RWPE1 (cell line): ENCODE measurements around the gene BCAP31.
"Not testable (repeated sequence)": the region's sequence is repeated elsewhere in the genome, so short reads cannot be mapped to it uniquely, and the experiment has no call there.

Experiments used
- CTCF ChIA-PET: fragments of 350-600 bp; sonication (Branson Sonifier 250); formaldehyde crosslinking; extraction: SDS; loops from one replicate; lab custom pipeline; 2021; lab: Yijun Ruan, JAX
- POLR2A ChIA-PET: fragments of 400-600 bp; formaldehyde crosslinking; extraction: SDS; loops from one replicate; lab custom pipeline; 2020; ENCODE audit warnings: antibody characterized with exemption; ENCODE audit not compliant: low non-redundant PET; lab: Yijun Ruan, JAX
- DNase-seq: peaks from one replicate; pipeline ENCODE4 v3.0.0; 2012; ENCODE audit warnings: low spot score
- H3K27ac ChIP-seq: fragments of 450-650 bp; 2 replicates; pipeline ENCODE4 v1.5.1; 2017
- CTCF ChIP-seq: fragments of 450-650 bp; conservative IDR thresholded peaks from 2 replicates; pipeline ENCODE4 v1.5.1; 2017; ENCODE audit warnings: low read depth, mild to moderate bottlenecking

The BCAP31 gene

GRCh38 chrX:153702336-153703035 lies 21.7 kb downstream of the BCAP31 start:
- POLR2A ChIA-PET = no interaction called here
- peak overlapping the region; percentile 79 for H3K27ac ChIP-seq
- CTCF ChIA-PET = no interaction called here
- DNase-seq = no peak
- no peak for TF ChIP-seq CTCF

- no peak overlapping the region for H3K27ac ChIP-seq
- no peak for TF ChIP-seq CTCF
- POLR2A ChIA-PET = no interaction called here
- DNase-seq = no peak
- CTCF ChIA-PET = no interaction called here
These were observed 22.5 kb downstream of the BCAP31 start for GRCh38 chrX:153701706-153702105.

GRCh38 chrX:153700967-153701366 lies 23.2 kb downstream of the BCAP31 start:
- POLR2A ChIA-PET = no interaction called here
- CTCF ChIA-PET = no interaction called here
- no peak for TF ChIP-seq CTCF
- no peak for DNase-seq
- H3K27ac ChIP-seq = peak overlapping the region; percentile 47; the same call in 1 of the 2 replicates

- ChIA-PET CTCF (no interaction called here), POLR2A (no interaction called here)
- peak overlapping the region; percentile 47 for H3K27ac ChIP-seq
- no peak for TF ChIP-seq CTCF
- no peak for DNase-seq
These were observed 23.7 kb downstream of the BCAP31 start for GRCh38 chrX:153700376-153700945.

- CTCF ChIA-PET, POLR2A ChIA-PET, DNase-seq: not testable (repeated sequence)
- H3K27ac ChIP-seq = peak overlapping the region; percentile 47
These were observed 24.3 kb downstream of the BCAP31 start for GRCh38 chrX:153699784-153700371.

- DNase-seq, CTCF ChIA-PET: not testable (repeated sequence)
- POLR2A ChIA-PET = interaction anchor here (0.6 kb wide), 1 partner anchor 81 kb away, joined by 3 read pairs; the partner anchor contains the start of gene SRPK3
- H3K27ac ChIP-seq = peak overlapping the region; percentile 47; the same call in 1 of the 2 replicates
These were observed 24.9 kb downstream of the BCAP31 start for GRCh38 chrX:153699210-153699783.

GRCh38 chrX:153697924-153698865 lies 26.0 kb downstream of the BCAP31 start:
- ChIA-PET CTCF (no interaction called here), POLR2A (no interaction called here)
- no peak for DNase-seq
- peak overlapping the region; percentile 55 for H3K27ac ChIP-seq
- no peak for TF ChIP-seq CTCF

- H3K27ac ChIP-seq = peak overlapping the region; percentile 55
- POLR2A ChIA-PET, DNase-seq, CTCF ChIA-PET: not testable (repeated sequence)
These were observed 27.0 kb downstream of the BCAP31 start for GRCh38 chrX:153696986-153697722.

- POLR2A ChIA-PET, DNase-seq: not testable (repeated sequence)
- CTCF ChIA-PET = interaction anchor here (0.6 kb wide), 1 partner anchor 85 kb away, joined by 3 read pairs; no protein-coding TSS in a partner anchor
- peak overlapping the region; percentile 55 for H3K27ac ChIP-seq
These were observed 27.6 kb downstream of the BCAP31 start for GRCh38 chrX:153696538-153696937.
